ENCODE results near the gene IL23A. TPM values are rescaled to one million over a fixed set of nuclear protein-coding genes. Genes with fewer than 3 reads are reported as not detected.

IL23A gene
- total and polyA plus RNA-seq, 2 experiments from 2014 or later: 0.31 TPM; not detected in 1

GRCh38 chr12:56311003-56311402 lies 27.7 kb upstream of the IL23A start:
- Histone ChIP-seq H3K9me2 (ENCODE audit: insufficient read depth) (no peaks in the 10 kb centered on the region), H3K4me1 (ENCODE audit: insufficient read depth) (peaks cover 7% of the 10 kb centered on the region; the same call in 1 of the 2 replicates), H3K4me3 (no peak overlapping the region), H3K27me3 (replicated peaks; ENCODE audit: insufficient read depth) (no peaks in the 10 kb centered on the region), H3K79me2 (ENCODE audit: insufficient read depth) (peaks cover 42% of the 10 kb centered on the region), H4K20me1 (ENCODE audit: insufficient read depth) (no peaks in the 10 kb centered on the region), H3K4me2 (ENCODE audit: unreplicated experiment) (no peak overlapping the region), H3F3A (ENCODE audit: insufficient read depth) (no peaks in the 10 kb centered on the region; the same call in 1 of the 2 replicates), H2AFZ (no peak overlapping the region), H3K36me3 (ENCODE audit: low read depth) (peaks cover 32% of the 10 kb centered on the region), H3K27ac (no peak overlapping the region), H3K9ac (no peak overlapping the region), H3K9me3 (ENCODE audit: low read depth) (no peaks in the 10 kb centered on the region)
- TF ChIP-seq EZH2phosphoT487 (IDR thresholded peaks at IDR 0.05; ENCODE audit: insufficient read depth, low read depth): no peak
- TF ChIP-seq EZH2 (IDR thresholded peaks at IDR 0.05; ENCODE audit: insufficient read depth, poor library complexity, severe bottlenecking): no peak
- no peak for DNase-seq
- in situ Hi-C loops (cut with MboI): no loop called here
- WGBS, 2 experiments (ENCODE audit: low coverage in 1 of 2, low lambda C conversion rate in 2 of 2, missing lambda C conversion rate in 2 of 2): 95 to 98% methylated on average over 12 of the region's 12 CpGs

GRCh38 chr12:56315249-56315621 lies 23.4 kb upstream of the IL23A start:
- H3F3A ChIP-seq (ENCODE audit: insufficient read depth): no peaks in the 10 kb centered on the region; the same call in 1 of the 2 replicates
- H3K4me1 ChIP-seq (ENCODE audit: insufficient read depth): peaks cover 14% of the 10 kb centered on the region; the same call in 1 of the 2 replicates
- 0 to 1% methylated on average over 11 of the region's 11 CpGs for WGBS, 2 experiments (ENCODE audit: low coverage in 1 of 2, low lambda C conversion rate in 2 of 2, missing lambda C conversion rate in 2 of 2)
- H3K79me2 ChIP-seq (ENCODE audit: insufficient read depth): peaks cover 30% of the 10 kb centered on the region
- in situ Hi-C loops (cut with MboI): no loop called here
- DNase-seq: no peak
- H3K27ac ChIP-seq: peak overlapping the region; percentile 90
- peak overlapping the region; percentile 87 for H2AFZ ChIP-seq
- no peak for TF ChIP-seq EZH2phosphoT487 (IDR thresholded peaks at IDR 0.05; ENCODE audit: insufficient read depth, low read depth)
- no peak for TF ChIP-seq EZH2 (IDR thresholded peaks at IDR 0.05; ENCODE audit: insufficient read depth, poor library complexity, severe bottlenecking)
- no peaks in the 10 kb centered on the region for H3K9me3 ChIP-seq (ENCODE audit: low read depth)
- peaks cover 23% of the 10 kb centered on the region for H3K36me3 ChIP-seq (ENCODE audit: low read depth)
- no peaks in the 10 kb centered on the region for H3K9me2 ChIP-seq (ENCODE audit: insufficient read depth)
- H3K27me3 ChIP-seq (replicated peaks; ENCODE audit: insufficient read depth): no peaks in the 10 kb centered on the region
- H4K20me1 ChIP-seq (ENCODE audit: insufficient read depth): no peaks in the 10 kb centered on the region
- H3K4me2 ChIP-seq (ENCODE audit: unreplicated experiment): peak overlapping the region; percentile 97
- H3K9ac ChIP-seq: peak overlapping the region; percentile 92
- H3K4me3 ChIP-seq: peak overlapping the region; percentile 88

GRCh38 chr12:56315622-56316473 lies 22.8 kb upstream of the IL23A start, which contains the start of gene CNPY2:
Gene CNPY2, minus strand, starts transcription at chr12:56315988. Its CDS starts 771 bp downstream, at chr12:56315217.
- Histone ChIP-seq H3K9me2 (ENCODE audit: insufficient read depth) (no peaks in the 10 kb centered on the region), H4K20me1 (ENCODE audit: insufficient read depth) (no peaks in the 10 kb centered on the region), H3K36me3 (ENCODE audit: low read depth) (peaks cover 18% of the 10 kb centered on the region), H3K79me2 (ENCODE audit: insufficient read depth) (peaks cover 30% of the 10 kb centered on the region), H3K9me3 (ENCODE audit: low read depth) (no peaks in the 10 kb centered on the region), H3K4me2 (ENCODE audit: unreplicated experiment) (peak within 1 kb of the TSS; percentile 97), H3K4me1 (ENCODE audit: insufficient read depth) (peaks cover 14% of the 10 kb centered on the region; the same call in 1 of the 2 replicates), H3K9ac (peak within 1 kb of the TSS; percentile 92), H3F3A (ENCODE audit: insufficient read depth) (no peaks in the 10 kb centered on the region), H3K4me3 (peak within 1 kb of the TSS; percentile 88), H3K27me3 (replicated peaks; ENCODE audit: insufficient read depth) (no peaks in the 10 kb centered on the region), H2AFZ (peak within 1 kb of the TSS; percentile 87), H3K27ac (peak within 1 kb of the TSS; percentile 90)
- WGBS, 2 experiments (ENCODE audit: low coverage in 1 of 2, low lambda C conversion rate in 2 of 2, missing lambda C conversion rate in 2 of 2): 0 to 1% methylated on average over 58 to 60 of the region's 62 CpGs
- DNase-seq: peak; percentile 97
- TF ChIP-seq EZH2phosphoT487 (IDR thresholded peaks at IDR 0.05; ENCODE audit: insufficient read depth, low read depth) (no peak), EZH2 (IDR thresholded peaks at IDR 0.05; ENCODE audit: insufficient read depth, poor library complexity, severe bottlenecking) (no peak)
- in situ Hi-C loops (cut with MboI): no loop called here

- H3K4me1 ChIP-seq (ENCODE audit: insufficient read depth): peaks cover 14% of the 10 kb centered on the region; the same call in 1 of the 2 replicates
- H3K27me3 ChIP-seq (replicated peaks; ENCODE audit: insufficient read depth): no peaks in the 10 kb centered on the region
- H3K9me2 ChIP-seq (ENCODE audit: insufficient read depth): no peaks in the 10 kb centered on the region
- no peak for DNase-seq
- H3F3A ChIP-seq (ENCODE audit: insufficient read depth): no peaks in the 10 kb centered on the region
- H3K79me2 ChIP-seq (ENCODE audit: insufficient read depth): peaks cover 24% of the 10 kb centered on the region
- H3K4me3 ChIP-seq: no peak overlapping the region
- no peak overlapping the region for H3K9ac ChIP-seq
- H4K20me1 ChIP-seq (ENCODE audit: insufficient read depth): no peaks in the 10 kb centered on the region
- no peak overlapping the region for H3K27ac ChIP-seq
- in situ Hi-C loops (cut with MboI): no loop called here
- H3K4me2 ChIP-seq (ENCODE audit: unreplicated experiment): no peak overlapping the region
- no peak overlapping the region for H2AFZ ChIP-seq
- no peak for TF ChIP-seq EZH2phosphoT487 (IDR thresholded peaks at IDR 0.05; ENCODE audit: insufficient read depth, low read depth)
- TF ChIP-seq EZH2 (IDR thresholded peaks at IDR 0.05; ENCODE audit: insufficient read depth, poor library complexity, severe bottlenecking): no peak
- H3K9me3 ChIP-seq (ENCODE audit: low read depth): no peaks in the 10 kb centered on the region
- 100% methylated on average over 3 of the region's 3 CpGs for WGBS, 2 experiments (ENCODE audit: low coverage in 1 of 2, low lambda C conversion rate in 2 of 2, missing lambda C conversion rate in 2 of 2)
- peaks cover 9% of the 10 kb centered on the region for H3K36me3 ChIP-seq (ENCODE audit: low read depth)
Observed at GRCh38 chr12:56317675-56318074, 21.0 kb upstream of the IL23A start.

All from GM23248 (cell line).